Gastrocnemius medialis (tissue), 4 donors: ENCODE results near the gene RIN3.

Experiments used
- POLR2A ChIP-seq, 2 donors: fragments of 450-650 bp; IDR thresholded peaks; one replicate each; pipeline ENCODE4 v1.6.1; 2017; ENCODE audit warnings: antibody characterized with exemption in 2 of 2, mild to moderate bottlenecking in 2 of 2, moderate library complexity in 2 of 2
- TF ChIP-seq, protein P1 (sequence below), 5 experiments: fragments of 450-650 bp in 3 of 5; fragments of 200-600 bp in 2 of 5; sonication (generic) in 2 of 5; IDR thresholded peaks in 4 of 5; conservative IDR thresholded peaks in 1 of 5; 1 replicate in 4 of 5; 2 replicates in 1 of 5; pipeline ENCODE4 v1.5.1; 2016 to 2019; ENCODE audit warnings: antibody characterized with exemption in 5 of 5, mild to moderate bottlenecking in 3 of 5, moderate library complexity in 3 of 5

GRCh38 chr14:92503756-92504491 lies 9.7 kb upstream of the RIN3 start:
- TF ChIP-seq, protein P1, sequence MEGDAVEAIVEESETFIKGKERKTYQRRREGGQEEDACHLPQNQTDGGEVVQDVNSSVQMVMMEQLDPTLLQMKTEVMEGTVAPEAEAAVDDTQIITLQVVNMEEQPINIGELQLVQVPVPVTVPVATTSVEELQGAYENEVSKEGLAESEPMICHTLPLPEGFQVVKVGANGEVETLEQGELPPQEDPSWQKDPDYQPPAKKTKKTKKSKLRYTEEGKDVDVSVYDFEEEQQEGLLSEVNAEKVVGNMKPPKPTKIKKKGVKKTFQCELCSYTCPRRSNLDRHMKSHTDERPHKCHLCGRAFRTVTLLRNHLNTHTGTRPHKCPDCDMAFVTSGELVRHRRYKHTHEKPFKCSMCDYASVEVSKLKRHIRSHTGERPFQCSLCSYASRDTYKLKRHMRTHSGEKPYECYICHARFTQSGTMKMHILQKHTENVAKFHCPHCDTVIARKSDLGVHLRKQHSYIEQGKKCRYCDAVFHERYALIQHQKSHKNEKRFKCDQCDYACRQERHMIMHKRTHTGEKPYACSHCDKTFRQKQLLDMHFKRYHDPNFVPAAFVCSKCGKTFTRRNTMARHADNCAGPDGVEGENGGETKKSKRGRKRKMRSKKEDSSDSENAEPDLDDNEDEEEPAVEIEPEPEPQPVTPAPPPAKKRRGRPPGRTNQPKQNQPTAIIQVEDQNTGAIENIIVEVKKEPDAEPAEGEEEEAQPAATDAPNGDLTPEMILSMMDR (IDR thresholded peaks at IDR 0.05 in 4 of 5, conservative IDR thresholded peaks at IDR 0.05 in 1 of 5), result no peak
- TF ChIP-seq POLR2A (IDR thresholded peaks at IDR 0.05), result no peak
